Gastroesophageal sphincter (tissue), 3 donors: ENCODE results near the gene SCLY.

Source experiments
- CTCF ChIP-seq, 4 experiments: fragments of 200-600 bp in 2 of 4; fragments of 450-650 bp in 2 of 4; sonication (generic) in 1 of 4; IDR thresholded peaks; one replicate each; pipeline ENCODE4 v1.5.1; 2017 to 2019; ENCODE audit warnings: antibody characterized with exemption in 4 of 4, mild to moderate bottlenecking in 2 of 4, moderate library complexity in 2 of 4
- EP300 ChIP-seq: sonication (generic); formaldehyde crosslinking; IDR thresholded peaks from one replicate; pipeline ENCODE4 v1.6.1; 2017; ENCODE audit warnings: antibody characterized with exemption, mild to moderate bottlenecking

- TF ChIP-seq CTCF (IDR thresholded peaks at IDR 0.05) (no peak), EP300 (no peak)
Observed at GRCh38 chr2:238093181-238094140, 32.7 kb downstream of the SCLY start.
